GM19043 (cell line): ENCODE measurements around the gene GRIK1.
"Not testable (repeated sequence)": the region's sequence is repeated elsewhere in the genome, so short reads cannot be mapped to it uniquely, and the experiment has no call there.

ENCODE experiments used
- ATAC-seq: cut with Tn5 transposase; IDR thresholded peaks from one replicate; pipeline ENCODE4 v1.9.1; 2021; ENCODE audit warnings: low read depth; ENCODE audit not compliant: unreplicated experiment

Gene GRIK1

GRCh38 chr21:29939924-29940275, at the start of gene GRIK1:
GRIK1 (minus strand) TSS chr21:29939996.
- no peak for ATAC-seq

- ATAC-seq: no peak
These were observed 48.0 kb upstream of the GRIK1 start for GRCh38 chr21:29987762-29988161.

GRCh38 chr21:29985866-29986265, 46.1 kb upstream of the GRIK1 start:
- ATAC-seq: no peak

GRCh38 chr21:29979043-29979442, 39.2 kb upstream of the GRIK1 start:
- ATAC-seq: no peak

- ATAC-seq: no peak
These were observed 36.0 kb upstream of the GRIK1 start for GRCh38 chr21:29975776-29976175.

- ATAC-seq: no peak
These were observed 33.5 kb upstream of the GRIK1 start for GRCh38 chr21:29973258-29973657.

- ATAC-seq: no peak
These were observed 21.7 kb upstream of the GRIK1 start for GRCh38 chr21:29961291-29962027.

- ATAC-seq: no peak
These were observed 18.8 kb upstream of the GRIK1 start for GRCh38 chr21:29958551-29958950.

GRCh38 chr21:29958035-29958434, 18.2 kb upstream of the GRIK1 start:
- ATAC-seq: not testable (repeated sequence)

GRCh38 chr21:29953690-29954089, 13.9 kb upstream of the GRIK1 start:
- ATAC-seq: no peak

GRCh38 chr21:29953072-29953471, 13.3 kb upstream of the GRIK1 start:
- ATAC-seq: no peak

- no peak for ATAC-seq
These were observed 12.1 kb upstream of the GRIK1 start for GRCh38 chr21:29951911-29952310.

- no peak for ATAC-seq
These were observed 10.2 kb upstream of the GRIK1 start for GRCh38 chr21:29949991-29950390.

GRCh38 chr21:29947119-29947518, 7.3 kb upstream of the GRIK1 start:
- no peak for ATAC-seq

- ATAC-seq: no peak
These were observed 4.1 kb upstream of the GRIK1 start for GRCh38 chr21:29943885-29944284.

GRCh38 chr21:29942034-29942433, 2.2 kb upstream of the GRIK1 start:
- ATAC-seq: no peak

- ATAC-seq: no peak
These were observed 1.2 kb upstream of the GRIK1 start for GRCh38 chr21:29940991-29941390.

GRCh38 chr21:29940361-29940760, 565 bp upstream of the GRIK1 start:
- ATAC-seq: no peak

- no peak for ATAC-seq
These were observed 482 bp downstream of the GRIK1 start for GRCh38 chr21:29939104-29939923.

- no peak for ATAC-seq
These were observed 1.1 kb downstream of the GRIK1 start for GRCh38 chr21:29938776-29939103.

- ATAC-seq: no peak
These were observed 6.7 kb downstream of the GRIK1 start for GRCh38 chr21:29933088-29933487.

- no peak for ATAC-seq
These were observed 11.3 kb downstream of the GRIK1 start for GRCh38 chr21:29928537-29928936.
